ENCODE results near the gene ITCH.

The ITCH gene

GRCh38 chr20:34530342-34530741, 167.3 kb downstream of the ITCH start:
- DNase-seq (ENCODE audit: extremely low read depth, low read depth), result no peak
- no peak overlapping the region for H3K4me3 ChIP-seq (replicated peaks; ENCODE audit: low read depth, low read length)
- TF ChIP-seq CTCF (IDR thresholded peaks at IDR 0.05; ENCODE audit: low read depth, low read length, missing control alignments), result no peak

- H3K4me3 ChIP-seq (replicated peaks; ENCODE audit: low read depth, low read length), result no peak overlapping the region
- no peak for TF ChIP-seq CTCF (IDR thresholded peaks at IDR 0.05; ENCODE audit: low read depth, low read length, missing control alignments)
- no peak for DNase-seq (ENCODE audit: extremely low read depth, low read depth)
These were observed 168.7 kb downstream of the ITCH start for GRCh38 chr20:34531608-34532265.

- TF ChIP-seq CTCF (IDR thresholded peaks at IDR 0.05; ENCODE audit: low read depth, low read length, missing control alignments), result no peak
- DNase-seq (ENCODE audit: extremely low read depth, low read depth), result no peak
- H3K4me3 ChIP-seq (replicated peaks; ENCODE audit: low read depth, low read length), result no peak overlapping the region
These were observed 169.2 kb downstream of the ITCH start for GRCh38 chr20:34532320-34532719.

- DNase-seq (ENCODE audit: extremely low read depth, low read depth), result no peak
- no peak for TF ChIP-seq CTCF (IDR thresholded peaks at IDR 0.05; ENCODE audit: low read depth, low read length, missing control alignments)
- H3K4me3 ChIP-seq (replicated peaks; ENCODE audit: low read depth, low read length), result no peak overlapping the region
These were observed 169.7 kb downstream of the ITCH start for GRCh38 chr20:34532756-34533155.

- H3K4me3 ChIP-seq (replicated peaks; ENCODE audit: low read depth, low read length), result no peak overlapping the region
- no peak for TF ChIP-seq CTCF (IDR thresholded peaks at IDR 0.05; ENCODE audit: low read depth, low read length, missing control alignments)
- DNase-seq (ENCODE audit: extremely low read depth, low read depth), result no peak
These were observed 171.5 kb downstream of the ITCH start for GRCh38 chr20:34534391-34535165.

GRCh38 chr20:34535301-34535840, 172.3 kb downstream of the ITCH start:
- no peak overlapping the region for H3K4me3 ChIP-seq (replicated peaks; ENCODE audit: low read depth, low read length)
- no peak for DNase-seq (ENCODE audit: extremely low read depth, low read depth)

More at GRCh38 chr20:34535301-34535840, 172.3 kb downstream of the ITCH start:
- TF ChIP-seq CTCF (IDR thresholded peaks at IDR 0.05; ENCODE audit: low read depth, low read length, missing control alignments), result no peak

All from HFF-Myc (cell line).